HEK293 (cell line): ENCODE results near the gene HIC1.

ENCODE experiments used
- CTCF ChIA-PET: fragments of 350-600 bp; formaldehyde crosslinking; extraction: SDS; loops from one replicate; lab custom pipeline; 2021; ENCODE audit warnings: antibody characterized with exemption; lab: Yijun Ruan, JAX
- POLR2A ChIA-PET: fragments of 300-600 bp; formaldehyde crosslinking; extraction: SDS; loops from one replicate; lab custom pipeline; 2020; ENCODE audit warnings: antibody characterized with exemption, inconsistent platforms; lab: Yijun Ruan, JAX
- H3K27ac ChIP-seq: fragments of 200-500 bp; sonication (Bioruptor generic); 2 replicates; pipeline ENCODE4 v1.5.1; 2014; ENCODE audit warnings: low read depth, low read length, control low read depth, inconsistent platforms; ENCODE audit errors: extremely low read depth
- H3K36me3 ChIP-seq, 2 experiments: fragments of 200-500 bp in 1 of 2; sonication (Bioruptor generic) in 1 of 2; 1 replicate in 1 of 2; 2 replicates in 1 of 2; pipeline ENCODE4 v1.5.1; 2014 to 2017; ENCODE audit warnings: inconsistent platforms in 2 of 2, low read length in 2 of 2; ENCODE audit not compliant: control insufficient read depth in 2 of 2, insufficient read depth in 1 of 2
- H3K4me1 ChIP-seq: fragments of 200-500 bp; sonication (Bioruptor generic); 2 replicates; pipeline ENCODE4 v1.5.1; 2014; ENCODE audit warnings: mild to moderate bottlenecking, low read length, inconsistent platforms; ENCODE audit not compliant: control insufficient read depth, insufficient read depth
- H3K4me3 ChIP-seq: 2 replicates; pipeline ENCODE4 v1.5.1; 2011; ENCODE audit warnings: low read depth, mild to moderate bottlenecking, control low read depth, low read length, moderate library complexity
- H3K9me3 ChIP-seq: fragments of 200-500 bp; sonication (Bioruptor generic); 2 replicates; pipeline ENCODE4 v1.5.1; 2014; ENCODE audit warnings: low read depth, low read length, inconsistent platforms; ENCODE audit not compliant: control insufficient read depth, insufficient read depth
- KLF8 ChIP-seq: fragments of 450-650 bp; formaldehyde crosslinking; IDR thresholded peaks from 2 replicates; pipeline ENCODE4 v1.5.1; 2016; ENCODE audit warnings: missing biosample characterization, missing genetic modification characterization
- KLF9 ChIP-seq: fragments of 450-650 bp; formaldehyde crosslinking; IDR thresholded peaks from 2 replicates; pipeline ENCODE4 v1.5.1; 2016; ENCODE audit warnings: missing biosample characterization, missing genetic modification characterization, low read depth
- SCRT2 ChIP-seq: fragments of 450-650 bp; formaldehyde crosslinking; IDR thresholded peaks from 2 replicates; pipeline ENCODE4 v1.5.1; 2016; ENCODE audit warnings: missing biosample characterization, missing genetic modification characterization
- SP2 ChIP-seq: fragments of 450-650 bp; formaldehyde crosslinking; IDR thresholded peaks from 2 replicates; pipeline ENCODE4 v1.5.1; 2016; ENCODE audit warnings: missing biosample characterization, missing genetic modification characterization
- SP3 ChIP-seq: fragments of 450-650 bp; formaldehyde crosslinking; IDR thresholded peaks from 2 replicates; pipeline ENCODE4 v1.5.1; 2016; ENCODE audit warnings: missing biosample characterization, missing genetic modification characterization
- WT1 ChIP-seq: fragments of 450-650 bp; formaldehyde crosslinking; IDR thresholded peaks from 2 replicates; pipeline ENCODE4 v1.5.1; 2016; ENCODE audit warnings: missing biosample characterization, missing genetic modification characterization
- ZBTB7A ChIP-seq: fragments of 450-650 bp; formaldehyde crosslinking; IDR thresholded peaks from 2 replicates; pipeline ENCODE4 v1.5.1; 2016; ENCODE audit warnings: low read depth, missing biosample characterization, missing genetic modification characterization
- ZBTB8A ChIP-seq: fragments of 450-650 bp; formaldehyde crosslinking; IDR thresholded peaks from 2 replicates; pipeline ENCODE4 v1.5.1; 2016; ENCODE audit warnings: missing biosample characterization, missing genetic modification characterization
- ZNF174 ChIP-seq: fragments of 450-650 bp; formaldehyde crosslinking; IDR thresholded peaks from 2 replicates; pipeline ENCODE4 v1.5.0; 2017; ENCODE audit warnings: missing biosample characterization, mild to moderate bottlenecking, missing genetic modification characterization
- ZNF394 ChIP-seq: fragments of 450-650 bp; formaldehyde crosslinking; IDR thresholded peaks from 2 replicates; pipeline ENCODE4 v1.5.1; 2016; ENCODE audit warnings: missing biosample characterization, missing genetic modification characterization, mild to moderate bottlenecking, moderate library complexity, borderline replicate concordance
- ZNF404 ChIP-seq: fragments of 450-650 bp; formaldehyde crosslinking; IDR thresholded peaks from 2 replicates; pipeline ENCODE4 v1.5.1; 2017; ENCODE audit warnings: missing biosample characterization, missing genetic modification characterization
- ZNF473 ChIP-seq: fragments of 450-650 bp; formaldehyde crosslinking; IDR thresholded peaks from 2 replicates; pipeline ENCODE4 v1.5.1; 2017; ENCODE audit warnings: missing biosample characterization, missing genetic modification characterization
- ZNF571 ChIP-seq: fragments of 450-650 bp; formaldehyde crosslinking; IDR thresholded peaks from 2 replicates; pipeline ENCODE4 v1.5.0; 2017; ENCODE audit warnings: missing biosample characterization, missing genetic modification characterization
- ZNF629 ChIP-seq: fragments of 450-650 bp; formaldehyde crosslinking; IDR thresholded peaks from 2 replicates; pipeline ENCODE4 v1.5.1; 2017; ENCODE audit warnings: missing biosample characterization, missing genetic modification characterization
- ZNF654 ChIP-seq: fragments of 450-650 bp; formaldehyde crosslinking; IDR thresholded peaks from 2 replicates; pipeline ENCODE4 v1.5.1; 2016; ENCODE audit warnings: low read depth, missing biosample characterization, missing genetic modification characterization
- ZNF658 ChIP-seq: fragments of 450-650 bp; formaldehyde crosslinking; IDR thresholded peaks from 2 replicates; pipeline ENCODE4; 2016; ENCODE audit warnings: missing biosample characterization, missing genetic modification characterization
- ZNF664 ChIP-seq: fragments of 450-650 bp; formaldehyde crosslinking; IDR thresholded peaks from 2 replicates; pipeline ENCODE4 v1.5.1; 2016; ENCODE audit warnings: missing biosample characterization, missing genetic modification characterization
- ZNF747 ChIP-seq: fragments of 450-650 bp; formaldehyde crosslinking; IDR thresholded peaks from 2 replicates; pipeline ENCODE4 v1.5.1; 2016; ENCODE audit warnings: missing biosample characterization, missing genetic modification characterization
- ZNF785 ChIP-seq: fragments of 450-650 bp; formaldehyde crosslinking; IDR thresholded peaks from 2 replicates; pipeline ENCODE4 v1.5.1; 2016; ENCODE audit warnings: missing biosample characterization, missing genetic modification characterization
- ZNF791 ChIP-seq: fragments of 450-650 bp; formaldehyde crosslinking; IDR thresholded peaks from 2 replicates; pipeline ENCODE4 v1.5.1; 2016; ENCODE audit warnings: missing biosample characterization, missing genetic modification characterization
- TF ChIP-seq, protein P1 (sequence below): fragments of 450-650 bp; formaldehyde crosslinking; IDR thresholded peaks from 2 replicates; pipeline ENCODE4 v1.5.1; 2016; ENCODE audit warnings: missing biosample characterization, missing genetic modification characterization
- TF ChIP-seq, protein P2 (sequence below): fragments of 450-650 bp; formaldehyde crosslinking; IDR thresholded peaks from 2 replicates; pipeline ENCODE4 v1.5.1; 2016; ENCODE audit warnings: missing biosample characterization, missing genetic modification characterization, borderline replicate concordance
- TF ChIP-seq, protein P3 (sequence below): fragments of 450-650 bp; formaldehyde crosslinking; IDR thresholded peaks from 2 replicates; pipeline ENCODE4 v1.5.1; 2016; ENCODE audit warnings: missing biosample characterization, missing genetic modification characterization
- TF ChIP-seq, protein P4 (sequence below): fragments of 450-650 bp; formaldehyde crosslinking; IDR thresholded peaks from 2 replicates; pipeline ENCODE4; 2016; ENCODE audit warnings: missing biosample characterization, missing genetic modification characterization
- TF ChIP-seq, protein P5 (sequence below): fragments of 450-650 bp; formaldehyde crosslinking; IDR thresholded peaks from 2 replicates; pipeline ENCODE4 v1.5.1; 2016; ENCODE audit warnings: missing biosample characterization, missing genetic modification characterization
- TF ChIP-seq, protein P6 (sequence below): fragments of 450-650 bp; formaldehyde crosslinking; optimal IDR thresholded peaks from 2 replicates; pipeline ENCODE3; 2016; ENCODE audit warnings: missing biosample characterization, mild to moderate bottlenecking, missing genetic modification characterization
- TF ChIP-seq, protein P7 (sequence below): fragments of 450-650 bp; formaldehyde crosslinking; IDR thresholded peaks from 2 replicates; pipeline ENCODE4 v1.5.1; 2017; ENCODE audit warnings: missing biosample characterization, missing genetic modification characterization

Gene HIC1

DNA sequence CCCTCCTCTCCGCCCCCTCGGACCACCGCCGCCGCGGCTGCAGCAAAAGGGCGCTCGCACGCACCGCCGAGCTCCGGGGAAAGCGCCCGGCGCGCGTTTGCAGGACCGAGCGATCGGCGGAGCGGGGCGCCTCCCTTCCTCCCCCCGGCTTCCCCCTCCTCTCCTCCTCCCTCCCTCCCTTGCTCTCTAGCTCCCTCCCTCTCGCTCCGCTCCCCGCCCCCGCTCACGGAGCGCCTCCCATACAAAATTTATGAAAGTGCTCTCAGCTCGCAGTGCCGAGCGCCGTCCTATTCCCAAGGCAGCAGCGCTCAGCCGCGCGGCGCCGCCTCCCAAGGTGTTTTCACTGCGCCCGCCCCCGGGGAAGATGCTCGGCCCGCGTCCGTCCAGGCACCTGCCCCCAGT is 29.7 kb upstream of the HIC1 start, which contains the start of gene RTN4RL1:
Gene RTN4RL1, minus strand, starts transcription at position 115 of the 402 bp plus-strand sequence. CDS start 469 bp downstream, outside the sequence.
- CTCF ChIA-PET: interaction anchor here (0.6 to 12.2 kb wide), 18 partner anchors 13 to 746 kb away, joined by 3 to 145 read pairs (median 4); partner anchors contain the start of genes HIC1 and OVCA2
- Histone ChIP-seq H3K4me3 (peak within 1 kb of the TSS; percentile 40), H3K4me1 (peaks cover 10% of the 10 kb centered on the region; the same call in 1 of the 2 replicates), H3K27ac (peak within 1 kb of the TSS; percentile 39; the same call in 1 of the 2 replicates), H3K36me3 (no peaks in the 10 kb centered on the region), H3K9me3 (no peaks in the 10 kb centered on the region)
- POLR2A ChIA-PET: interaction anchor here (0.6 to 3.5 kb wide), 16 partner anchors 14 to 376 kb away, joined by 3 to 19 read pairs (median 4); partner anchors contain the start of genes OVCA2, RPA1 and SMYD4
- no peak for TF ChIP-seq SCRT2 (tag by site-specific recombination)
- TF ChIP-seq KLF9 (tag by site-specific recombination): peak; percentile 62
- no peak for TF ChIP-seq ZNF658 (tag by site-specific recombination)
- TF ChIP-seq SP2 (tag by site-specific recombination): peak; percentile 89
- TF ChIP-seq KLF8 (tag by site-specific recombination): peak; percentile 75
- no peak for TF ChIP-seq ZNF174
- TF ChIP-seq WT1 (tag by site-specific recombination): peak; percentile 91
- peak; percentile 85 for TF ChIP-seq SP3 (tag by site-specific recombination)
- no peak for TF ChIP-seq ZNF791 (tag by site-specific recombination)
- no peak for TF ChIP-seq ZNF571 (tag by site-specific recombination)
- TF ChIP-seq, protein P1, sequence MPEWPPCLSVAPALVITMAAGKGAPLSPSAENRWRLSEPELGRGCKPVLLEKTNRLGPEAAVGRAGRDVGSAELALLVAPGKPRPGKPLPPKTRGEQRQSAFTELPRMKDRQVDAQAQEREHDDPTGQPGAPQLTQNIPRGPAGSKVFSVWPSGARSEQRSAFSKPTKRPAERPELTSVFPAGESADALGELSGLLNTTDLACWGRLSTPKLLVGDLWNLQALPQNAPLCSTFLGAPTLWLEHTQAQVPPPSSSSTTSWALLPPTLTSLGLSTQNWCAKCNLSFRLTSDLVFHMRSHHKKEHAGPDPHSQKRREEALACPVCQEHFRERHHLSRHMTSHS: no peak
- TF ChIP-seq, protein P2, sequence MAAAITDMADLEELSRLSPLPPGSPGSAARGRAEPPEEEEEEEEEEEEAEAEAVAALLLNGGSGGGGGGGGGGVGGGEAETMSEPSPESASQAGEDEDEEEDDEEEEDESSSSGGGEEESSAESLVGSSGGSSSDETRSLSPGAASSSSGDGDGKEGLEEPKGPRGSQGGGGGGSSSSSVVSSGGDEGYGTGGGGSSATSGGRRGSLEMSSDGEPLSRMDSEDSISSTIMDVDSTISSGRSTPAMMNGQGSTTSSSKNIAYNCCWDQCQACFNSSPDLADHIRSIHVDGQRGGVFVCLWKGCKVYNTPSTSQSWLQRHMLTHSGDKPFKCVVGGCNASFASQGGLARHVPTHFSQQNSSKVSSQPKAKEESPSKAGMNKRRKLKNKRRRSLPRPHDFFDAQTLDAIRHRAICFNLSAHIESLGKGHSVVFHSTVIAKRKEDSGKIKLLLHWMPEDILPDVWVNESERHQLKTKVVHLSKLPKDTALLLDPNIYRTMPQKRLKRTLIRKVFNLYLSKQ (tag by site-specific recombination): no peak
- no peak for TF ChIP-seq ZNF473 (tag by site-specific recombination)
- TF ChIP-seq, protein P3, sequence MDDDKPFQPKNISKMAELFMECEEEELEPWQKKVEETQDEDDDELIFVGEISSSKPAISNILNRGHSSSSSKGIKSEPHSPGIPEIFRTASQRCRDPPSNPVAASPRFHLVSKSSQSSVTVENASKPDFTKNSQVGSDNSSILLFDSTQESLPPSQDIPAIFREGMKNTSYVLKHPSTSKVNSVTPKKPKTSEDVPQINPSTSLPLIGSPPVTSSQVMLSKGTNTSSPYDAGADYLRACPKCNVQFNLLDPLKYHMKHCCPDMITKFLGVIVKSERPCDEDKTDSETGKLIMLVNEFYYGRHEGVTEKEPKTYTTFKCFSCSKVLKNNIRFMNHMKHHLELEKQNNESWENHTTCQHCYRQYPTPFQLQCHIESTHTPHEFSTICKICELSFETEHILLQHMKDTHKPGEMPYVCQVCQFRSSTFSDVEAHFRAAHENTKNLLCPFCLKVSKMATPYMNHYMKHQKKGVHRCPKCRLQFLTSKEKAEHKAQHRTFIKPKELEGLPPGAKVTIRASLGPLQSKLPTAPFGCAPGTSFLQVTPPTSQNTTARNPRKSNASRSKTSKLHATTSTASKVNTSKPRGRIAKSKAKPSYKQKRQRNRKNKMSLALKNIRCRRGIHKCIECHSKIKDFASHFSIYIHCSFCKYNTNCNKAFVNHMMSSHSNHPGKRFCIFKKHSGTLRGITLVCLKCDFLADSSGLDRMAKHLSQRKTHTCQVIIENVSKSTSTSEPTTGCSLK (tag by site-specific recombination): no peak
- no peak for TF ChIP-seq ZBTB7A (tag by site-specific recombination)
- no peak for TF ChIP-seq ZNF664 (tag by site-specific recombination)
- TF ChIP-seq ZNF394 (tag by site-specific recombination): no peak
- TF ChIP-seq, protein P4, sequence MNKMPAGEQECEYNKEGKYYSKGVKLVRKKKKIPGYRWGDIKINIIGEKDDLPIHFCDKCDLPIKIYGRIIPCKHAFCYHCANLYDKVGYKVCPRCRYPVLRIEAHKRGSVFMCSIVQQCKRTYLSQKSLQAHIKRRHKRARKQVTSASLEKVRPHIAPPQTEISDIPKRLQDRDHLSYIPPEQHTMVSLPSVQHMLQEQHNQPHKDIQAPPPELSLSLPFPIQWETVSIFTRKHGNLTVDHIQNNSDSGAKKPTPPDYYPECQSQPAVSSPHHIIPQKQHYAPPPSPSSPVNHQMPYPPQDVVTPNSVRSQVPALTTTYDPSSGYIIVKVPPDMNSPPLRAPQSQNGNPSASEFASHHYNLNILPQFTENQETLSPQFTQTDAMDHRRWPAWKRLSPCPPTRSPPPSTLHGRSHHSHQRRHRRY: no peak
- TF ChIP-seq ZNF404 (tag by site-specific recombination): no peak
- TF ChIP-seq ZNF654 (tag by site-specific recombination): no peak
- 0 out of 2 replicates have a peak, but pooled peaks have one; percentile 35 for TF ChIP-seq ZNF629 (tag by site-specific recombination)
- TF ChIP-seq ZNF785 (tag by site-specific recombination): no peak
- TF ChIP-seq, protein P5, sequence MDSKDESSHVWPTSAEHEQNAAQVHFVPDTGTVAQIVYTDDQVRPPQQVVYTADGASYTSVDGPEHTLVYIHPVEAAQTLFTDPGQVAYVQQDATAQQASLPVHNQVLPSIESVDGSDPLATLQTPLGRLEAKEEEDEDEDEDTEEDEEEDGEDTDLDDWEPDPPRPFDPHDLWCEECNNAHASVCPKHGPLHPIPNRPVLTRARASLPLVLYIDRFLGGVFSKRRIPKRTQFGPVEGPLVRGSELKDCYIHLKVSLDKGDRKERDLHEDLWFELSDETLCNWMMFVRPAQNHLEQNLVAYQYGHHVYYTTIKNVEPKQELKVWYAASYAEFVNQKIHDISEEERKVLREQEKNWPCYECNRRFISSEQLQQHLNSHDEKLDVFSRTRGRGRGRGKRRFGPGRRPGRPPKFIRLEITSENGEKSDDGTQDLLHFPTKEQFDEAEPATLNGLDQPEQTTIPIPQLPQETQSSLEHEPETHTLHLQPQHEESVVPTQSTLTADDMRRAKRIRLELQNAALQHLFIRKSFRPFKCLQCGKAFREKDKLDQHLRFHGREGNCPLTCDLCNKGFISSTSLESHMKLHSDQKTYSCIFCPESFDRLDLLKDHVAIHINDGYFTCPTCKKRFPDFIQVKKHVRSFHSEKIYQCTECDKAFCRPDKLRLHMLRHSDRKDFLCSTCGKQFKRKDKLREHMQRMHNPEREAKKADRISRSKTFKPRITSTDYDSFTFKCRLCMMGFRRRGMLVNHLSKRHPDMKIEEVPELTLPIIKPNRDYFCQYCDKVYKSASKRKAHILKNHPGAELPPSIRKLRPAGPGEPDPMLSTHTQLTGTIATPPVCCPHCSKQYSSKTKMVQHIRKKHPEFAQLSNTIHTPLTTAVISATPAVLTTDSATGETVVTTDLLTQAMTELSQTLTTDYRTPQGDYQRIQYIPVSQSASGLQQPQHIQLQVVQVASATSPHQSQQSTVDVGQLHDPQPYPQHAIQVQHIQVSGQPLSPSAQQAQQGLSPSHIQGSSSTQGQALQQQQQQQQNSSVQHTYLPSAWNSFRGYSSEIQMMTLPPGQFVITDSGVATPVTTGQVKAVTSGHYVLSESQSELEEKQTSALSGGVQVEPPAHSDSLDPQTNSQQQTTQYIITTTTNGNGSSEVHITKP (tag by site-specific recombination): peak; percentile 43
- TF ChIP-seq ZNF747 (tag by site-specific recombination): no peak
- TF ChIP-seq, protein P6, sequence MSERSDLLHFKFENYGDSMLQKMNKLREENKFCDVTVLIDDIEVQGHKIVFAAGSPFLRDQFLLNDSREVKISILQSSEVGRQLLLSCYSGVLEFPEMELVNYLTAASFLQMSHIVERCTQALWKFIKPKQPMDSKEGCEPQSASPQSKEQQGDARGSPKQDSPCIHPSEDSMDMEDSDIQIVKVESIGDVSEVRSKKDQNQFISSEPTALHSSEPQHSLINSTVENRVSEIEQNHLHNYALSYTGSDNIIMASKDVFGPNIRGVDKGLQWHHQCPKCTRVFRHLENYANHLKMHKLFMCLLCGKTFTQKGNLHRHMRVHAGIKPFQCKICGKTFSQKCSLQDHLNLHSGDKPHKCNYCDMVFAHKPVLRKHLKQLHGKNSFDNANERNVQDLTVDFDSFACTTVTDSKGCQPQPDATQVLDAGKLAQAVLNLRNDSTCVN (tag by site-specific recombination): peak; percentile 68
- TF ChIP-seq, protein P7, sequence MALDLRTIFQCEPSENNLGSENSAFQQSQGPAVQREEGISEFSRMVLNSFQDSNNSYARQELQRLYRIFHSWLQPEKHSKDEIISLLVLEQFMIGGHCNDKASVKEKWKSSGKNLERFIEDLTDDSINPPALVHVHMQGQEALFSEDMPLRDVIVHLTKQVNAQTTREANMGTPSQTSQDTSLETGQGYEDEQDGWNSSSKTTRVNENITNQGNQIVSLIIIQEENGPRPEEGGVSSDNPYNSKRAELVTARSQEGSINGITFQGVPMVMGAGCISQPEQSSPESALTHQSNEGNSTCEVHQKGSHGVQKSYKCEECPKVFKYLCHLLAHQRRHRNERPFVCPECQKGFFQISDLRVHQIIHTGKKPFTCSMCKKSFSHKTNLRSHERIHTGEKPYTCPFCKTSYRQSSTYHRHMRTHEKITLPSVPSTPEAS (tag by site-specific recombination): no peak
- peak; percentile 10; the same call in 1 of the 2 replicates for TF ChIP-seq ZBTB8A (tag by site-specific recombination)
